Stomach (tissue), 4 donors: ENCODE results near the gene MYCBPAP.

ENCODE experiments used
- CTCF ChIP-seq, 7 experiments: fragments of 450-650 bp in 4 of 7; fragments of 200-600 bp in 3 of 7; sonication (generic) in 3 of 7; IDR thresholded peaks; one replicate each; pipeline ENCODE4 v1.5.1; 2016 to 2019; ENCODE audit warnings: antibody characterized with exemption in 7 of 7, control low read depth in 2 of 7, mild to moderate bottlenecking in 1 of 7
- POLR2A ChIP-seq, 4 donors: fragments of 450-650 bp; IDR thresholded peaks; one replicate each; pipeline ENCODE4 v1.6.1; 2016; ENCODE audit warnings: antibody characterized with exemption in 4 of 4, control low read depth in 2 of 4, mild to moderate bottlenecking in 1 of 4, moderate library complexity in 1 of 4

DNA sequence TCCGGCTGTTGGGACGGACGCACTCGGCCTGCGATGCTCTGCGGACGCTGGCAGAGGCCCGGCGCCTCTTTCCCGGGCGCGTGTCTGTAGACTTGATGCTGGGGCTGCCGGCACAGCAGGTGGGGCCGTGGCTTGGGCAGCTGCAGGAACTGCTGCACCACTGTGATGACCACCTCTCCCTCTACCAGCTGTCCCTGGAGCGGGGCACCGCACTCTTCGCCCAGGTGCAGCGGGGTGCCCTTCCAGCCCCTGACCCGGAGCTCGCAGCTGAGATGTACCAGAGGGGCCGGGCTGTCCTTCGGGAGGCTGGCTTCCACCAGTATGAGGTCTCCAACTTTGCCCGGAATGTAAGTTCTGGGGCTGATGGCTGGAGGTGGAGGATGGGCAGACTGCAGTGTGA lies 26.1 kb upstream of the MYCBPAP start:
- TF ChIP-seq POLR2A (IDR thresholded peaks at IDR 0.05) = no peak
- no peak for TF ChIP-seq CTCF (IDR thresholded peaks at IDR 0.05)
